Activated T-helper 1 cell treated with anti-CD3 and anti-CD28 coated beads, Interleukin-12 subunit alpha, Interleukin-12 subunit beta, Interleukin-2, Interleukin-4 antibody, amounts not matched to agents 30 ng/mL and 10 ng/mL and 1 ng/mL, durations not matched to agents 14 hours and 24 hours and 36 hours (primary cell): ENCODE measurements around the gene ATL1. TPM values are rescaled to one million over a fixed set of nuclear protein-coding genes. Genes with fewer than 3 reads are reported as not detected.
A peak's percentile ranks its signal among the peaks of the same experiment; 100 is the strongest.

ENCODE experiments used
- DNase-seq: peaks from one replicate; pipeline ENCODE4 v3.0.0; 2021; ENCODE audit warnings: low spot score
- H3K27ac Mint-ChIP-seq: one replicate; pipeline ENCODE4 v1.8.0; 2021; ENCODE audit warnings: mild to moderate bottlenecking, mixed read lengths
- H3K27me3 Mint-ChIP-seq: one replicate; pipeline ENCODE4 v1.8.0; 2022; ENCODE audit warnings: mild to moderate bottlenecking, moderate library complexity, mixed read lengths; ENCODE audit not compliant: insufficient read depth
- H3K36me3 Mint-ChIP-seq: one replicate; pipeline ENCODE4 v1.8.0; 2021; ENCODE audit warnings: low read depth, mixed read lengths
- H3K4me1 Mint-ChIP-seq: one replicate; pipeline ENCODE4 v1.8.0; 2021; ENCODE audit warnings: low read depth, mixed read lengths
- H3K4me3 Mint-ChIP-seq: one replicate; pipeline ENCODE4 v1.8.0; 2021; ENCODE audit warnings: mild to moderate bottlenecking, moderate library complexity, mixed read lengths
- H3K9me3 Mint-ChIP-seq: one replicate; pipeline ENCODE4 v1.8.0; 2021; ENCODE audit warnings: mixed read lengths
- intact Hi-C: fragments of 100-400 bp; cut with micrococcal nuclease; formaldehyde crosslinking; loops from one replicate; pipeline ENCODE4 v1.15.1; 2024
- total RNA-seq: library from RNA; stranded (reverse); gene quantifications from 2 replicates; pipeline ENCODE4 v1.2.3, GENCODE V29; 2022

Gene ATL1
- total RNA-seq, 1 donor from 2014 or later: 0.83 TPM

GRCh38 chr14:50578433-50578832, 18.5 kb downstream of the ATL1 start:
- Mint-ChIP-seq H3K4me3 (no peak overlapping the region), H3K27ac (no peak overlapping the region), H3K4me1 (peaks cover 1% of the 10 kb centered on the region), H3K9me3 (no peaks in the 10 kb centered on the region), H3K27me3 (peaks cover 18% of the 10 kb centered on the region), H3K36me3 (no peaks in the 10 kb centered on the region)
- intact Hi-C loops: no loop called here
- no peak for DNase-seq

GRCh38 chr14:50590464-50590863, 30.5 kb downstream of the ATL1 start:
- no peaks in the 10 kb centered on the region for H3K36me3 Mint-ChIP-seq
- intact Hi-C loops: no loop called here
- H3K27me3 Mint-ChIP-seq: peaks cover 11% of the 10 kb centered on the region
- H3K4me1 Mint-ChIP-seq: no peaks in the 10 kb centered on the region
- no peak overlapping the region for H3K27ac Mint-ChIP-seq
- DNase-seq: no peak
- no peak overlapping the region for H3K4me3 Mint-ChIP-seq
- H3K9me3 Mint-ChIP-seq: no peaks in the 10 kb centered on the region

- H3K27me3 Mint-ChIP-seq: peaks cover 6% of the 10 kb centered on the region
- no peaks in the 10 kb centered on the region for H3K4me1 Mint-ChIP-seq
- no peaks in the 10 kb centered on the region for H3K36me3 Mint-ChIP-seq
- DNase-seq: no peak
- no peak overlapping the region for H3K27ac Mint-ChIP-seq
- no peaks in the 10 kb centered on the region for H3K9me3 Mint-ChIP-seq
- no peak overlapping the region for H3K4me3 Mint-ChIP-seq
- intact Hi-C loops: no loop called here
These were observed 34.8 kb downstream of the ATL1 start for GRCh38 chr14:50594577-50595316.

GRCh38 chr14:50598765-50599164, 38.8 kb downstream of the ATL1 start:
- no peaks in the 10 kb centered on the region for H3K9me3 Mint-ChIP-seq
- H3K4me3 Mint-ChIP-seq: no peak overlapping the region
- no peaks in the 10 kb centered on the region for H3K4me1 Mint-ChIP-seq
- no peaks in the 10 kb centered on the region for H3K36me3 Mint-ChIP-seq
- no peak overlapping the region for H3K27ac Mint-ChIP-seq
- DNase-seq: no peak
- H3K27me3 Mint-ChIP-seq: peaks cover 4% of the 10 kb centered on the region
- intact Hi-C loops: loop anchor here (1.0 kb wide), 1 partner anchor 175 kb away; no protein-coding TSS in a partner anchor

GRCh38 chr14:50599700-50600444, 39.9 kb downstream of the ATL1 start:
- Mint-ChIP-seq H3K27me3 (peaks cover 4% of the 10 kb centered on the region), H3K36me3 (no peaks in the 10 kb centered on the region), H3K9me3 (no peaks in the 10 kb centered on the region), H3K27ac (no peak overlapping the region), H3K4me1 (no peaks in the 10 kb centered on the region), H3K4me3 (no peak overlapping the region)
- intact Hi-C loops: loop anchor here (1.0 kb wide), 2 partner anchors 178 to 260 kb away; no protein-coding TSS in a partner anchor
- DNase-seq: no peak

GRCh38 chr14:50600849-50601248, 40.9 kb downstream of the ATL1 start:
- no peak overlapping the region for H3K27ac Mint-ChIP-seq
- no peaks in the 10 kb centered on the region for H3K4me1 Mint-ChIP-seq
- peaks cover 4% of the 10 kb centered on the region for H3K27me3 Mint-ChIP-seq
- intact Hi-C loops: loop anchor here (1.0 kb wide), 2 partner anchors 177 to 259 kb away; no protein-coding TSS in a partner anchor
- no peak overlapping the region for H3K4me3 Mint-ChIP-seq
- no peak for DNase-seq
- H3K36me3 Mint-ChIP-seq: no peaks in the 10 kb centered on the region
- H3K9me3 Mint-ChIP-seq: no peaks in the 10 kb centered on the region

- no peak for DNase-seq
- no peaks in the 10 kb centered on the region for H3K9me3 Mint-ChIP-seq
- no peak overlapping the region for H3K27ac Mint-ChIP-seq
- H3K36me3 Mint-ChIP-seq: no peaks in the 10 kb centered on the region
- peaks cover 5% of the 10 kb centered on the region for H3K27me3 Mint-ChIP-seq
- H3K4me1 Mint-ChIP-seq: no peaks in the 10 kb centered on the region
- intact Hi-C loops: no loop called here
- H3K4me3 Mint-ChIP-seq: no peak overlapping the region
These were observed 41.4 kb downstream of the ATL1 start for GRCh38 chr14:50601394-50601793.

- Mint-ChIP-seq H3K4me1 (peaks cover under 1% of the 10 kb centered on the region), H3K9me3 (no peaks in the 10 kb centered on the region), H3K36me3 (no peaks in the 10 kb centered on the region), H3K27ac (no peak overlapping the region), H3K4me3 (no peak overlapping the region), H3K27me3 (peaks cover 7% of the 10 kb centered on the region)
- intact Hi-C loops: no loop called here
- no peak for DNase-seq
These were observed 42.1 kb downstream of the ATL1 start for GRCh38 chr14:50602035-50602434.

- Mint-ChIP-seq H3K9me3 (no peaks in the 10 kb centered on the region), H3K27ac (no peak overlapping the region), H3K4me3 (no peak overlapping the region), H3K4me1 (peaks cover 7% of the 10 kb centered on the region), H3K36me3 (no peaks in the 10 kb centered on the region), H3K27me3 (peaks cover 5% of the 10 kb centered on the region)
- intact Hi-C loops: no loop called here
- no peak for DNase-seq
These were observed 43.6 kb downstream of the ATL1 start for GRCh38 chr14:50603565-50603964.

- Mint-ChIP-seq H3K4me3 (no peak overlapping the region), H3K27ac (no peak overlapping the region), H3K4me1 (peaks cover 7% of the 10 kb centered on the region), H3K27me3 (peaks cover 6% of the 10 kb centered on the region), H3K9me3 (no peaks in the 10 kb centered on the region), H3K36me3 (no peaks in the 10 kb centered on the region)
- intact Hi-C loops: loop anchor here (2.0 to 5.0 kb wide), 3 partner anchors 62 to 283 kb away; partner anchors contain the start of gene SAV1
- no peak for DNase-seq
These were observed 45.8 kb downstream of the ATL1 start for GRCh38 chr14:50605766-50606165.

- no peaks in the 10 kb centered on the region for H3K36me3 Mint-ChIP-seq
- intact Hi-C loops: loop anchor here (2.0 to 5.0 kb wide), 3 partner anchors 61 to 284 kb away; partner anchors contain the start of gene SAV1
- H3K4me1 Mint-ChIP-seq: peaks cover 7% of the 10 kb centered on the region
- no peaks in the 10 kb centered on the region for H3K9me3 Mint-ChIP-seq
- H3K27ac Mint-ChIP-seq: no peak overlapping the region
- H3K27me3 Mint-ChIP-seq: peaks cover 13% of the 10 kb centered on the region
- no peak for DNase-seq
- H3K4me3 Mint-ChIP-seq: no peak overlapping the region
These were observed 46.5 kb downstream of the ATL1 start for GRCh38 chr14:50606468-50606867.

GRCh38 chr14:50607181-50607580, 47.2 kb downstream of the ATL1 start:
- DNase-seq: no peak
- Mint-ChIP-seq H3K4me1 (peaks cover 7% of the 10 kb centered on the region), H3K4me3 (no peak overlapping the region), H3K9me3 (no peaks in the 10 kb centered on the region), H3K27ac (peak overlapping the region; percentile 0), H3K36me3 (no peaks in the 10 kb centered on the region), H3K27me3 (peaks cover 16% of the 10 kb centered on the region)
- intact Hi-C loops: loop anchor here (1.0 to 5.0 kb wide), 4 partner anchors 60 to 285 kb away; partner anchors contain the start of gene SAV1

GRCh38 chr14:50607761-50608160, 47.8 kb downstream of the ATL1 start:
- DNase-seq: no peak
- Mint-ChIP-seq H3K4me3 (no peak overlapping the region), H3K36me3 (no peaks in the 10 kb centered on the region), H3K9me3 (no peaks in the 10 kb centered on the region), H3K27me3 (peaks cover 16% of the 10 kb centered on the region), H3K27ac (no peak overlapping the region), H3K4me1 (peaks cover 7% of the 10 kb centered on the region)
- intact Hi-C loops: loop anchor here (1.0 to 5.0 kb wide), 4 partner anchors 60 to 285 kb away; partner anchors contain the start of gene SAV1
